Gastroesophageal sphincter (tissue), 3 donors: Measurements from ENCODE around the gene TCF7L2.

Experiments used
- POLR2A ChIP-seq, 2 donors: fragments of 450-650 bp; IDR thresholded peaks; one replicate each; pipeline ENCODE4 v1.6.1; 2017; ENCODE audit warnings: antibody characterized with exemption in 2 of 2, mild to moderate bottlenecking in 2 of 2, moderate library complexity in 1 of 2
- POLR2AphosphoS5 ChIP-seq: sonication (generic); formaldehyde crosslinking; IDR thresholded peaks from one replicate; pipeline ENCODE4 v1.6.1; 2017; ENCODE audit warnings: antibody characterized with exemption
- TF ChIP-seq, protein P1 (sequence below), 4 experiments: fragments of 200-600 bp in 2 of 4; fragments of 450-650 bp in 2 of 4; sonication (generic) in 1 of 4; IDR thresholded peaks; one replicate each; pipeline ENCODE4 v1.5.1; 2017 to 2019; ENCODE audit warnings: antibody characterized with exemption in 4 of 4, mild to moderate bottlenecking in 2 of 4, moderate library complexity in 2 of 4

DNA sequence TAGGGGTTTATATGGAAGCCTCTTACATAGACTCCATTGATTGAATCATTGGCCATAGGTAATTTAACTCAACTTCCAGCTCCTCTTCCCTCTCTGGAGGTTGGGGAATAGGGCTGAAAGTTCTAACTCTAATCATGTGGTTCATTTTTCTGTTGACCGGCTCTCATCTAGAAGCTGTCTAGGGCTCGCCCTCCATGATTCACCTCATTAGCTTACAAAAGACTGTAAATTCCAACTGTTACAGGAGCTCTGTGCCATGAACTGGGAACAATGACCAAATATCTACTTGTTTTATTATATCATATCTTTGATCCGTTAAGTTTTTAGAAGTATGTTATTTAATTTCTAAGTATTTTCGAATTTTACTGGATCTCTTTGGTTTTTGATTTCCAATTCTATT, 263.0 kb downstream of the TCF7L2 start:
- TF ChIP-seq, protein P1, sequence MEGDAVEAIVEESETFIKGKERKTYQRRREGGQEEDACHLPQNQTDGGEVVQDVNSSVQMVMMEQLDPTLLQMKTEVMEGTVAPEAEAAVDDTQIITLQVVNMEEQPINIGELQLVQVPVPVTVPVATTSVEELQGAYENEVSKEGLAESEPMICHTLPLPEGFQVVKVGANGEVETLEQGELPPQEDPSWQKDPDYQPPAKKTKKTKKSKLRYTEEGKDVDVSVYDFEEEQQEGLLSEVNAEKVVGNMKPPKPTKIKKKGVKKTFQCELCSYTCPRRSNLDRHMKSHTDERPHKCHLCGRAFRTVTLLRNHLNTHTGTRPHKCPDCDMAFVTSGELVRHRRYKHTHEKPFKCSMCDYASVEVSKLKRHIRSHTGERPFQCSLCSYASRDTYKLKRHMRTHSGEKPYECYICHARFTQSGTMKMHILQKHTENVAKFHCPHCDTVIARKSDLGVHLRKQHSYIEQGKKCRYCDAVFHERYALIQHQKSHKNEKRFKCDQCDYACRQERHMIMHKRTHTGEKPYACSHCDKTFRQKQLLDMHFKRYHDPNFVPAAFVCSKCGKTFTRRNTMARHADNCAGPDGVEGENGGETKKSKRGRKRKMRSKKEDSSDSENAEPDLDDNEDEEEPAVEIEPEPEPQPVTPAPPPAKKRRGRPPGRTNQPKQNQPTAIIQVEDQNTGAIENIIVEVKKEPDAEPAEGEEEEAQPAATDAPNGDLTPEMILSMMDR (IDR thresholded peaks at IDR 0.05) = no peak
- TF ChIP-seq POLR2AphosphoS5 (no peak), POLR2A (IDR thresholded peaks at IDR 0.05) (no peak)
